Measurements from ENCODE around the gene COQ9.

COQ9 gene

GRCh38 chr16:57473906-57474305, 26.6 kb downstream of the COQ9 start:
- DNase-seq = no peak

GRCh38 chr16:57474671-57475661, 27.7 kb downstream of the COQ9 start:
- DNase-seq = no peak

- DNase-seq = peak; percentile 51
These were observed 28.5 kb downstream of the COQ9 start for GRCh38 chr16:57475711-57476339.

- no peak for DNase-seq
These were observed 29.5 kb downstream of the COQ9 start for GRCh38 chr16:57476546-57477410.

GRCh38 chr16:57477531-57478202, 30.4 kb downstream of the COQ9 start:
- no peak for DNase-seq

- DNase-seq = no peak
These were observed 31.3 kb downstream of the COQ9 start for GRCh38 chr16:57478396-57479204.

- no peak for DNase-seq
These were observed 32.1 kb downstream of the COQ9 start for GRCh38 chr16:57479205-57479975.

GRCh38 chr16:57479976-57480753, 32.9 kb downstream of the COQ9 start:
- DNase-seq = no peak

GRCh38 chr16:57480754-57481230, 33.5 kb downstream of the COQ9 start:
- DNase-seq = no peak

- DNase-seq = no peak
These were observed 34.1 kb downstream of the COQ9 start for GRCh38 chr16:57481421-57481820.

GRCh38 chr16:57482845-57483545, 35.7 kb downstream of the COQ9 start:
- no peak for DNase-seq

- DNase-seq = no peak
These were observed 36.6 kb downstream of the COQ9 start for GRCh38 chr16:57483725-57484514.

GRCh38 chr16:57484515-57485005, 37.3 kb downstream of the COQ9 start:
- DNase-seq = no peak

- no peak for DNase-seq
These were observed 38.0 kb downstream of the COQ9 start for GRCh38 chr16:57485091-57485915.

- DNase-seq = peak; percentile 68
These were observed 38.9 kb downstream of the COQ9 start, which contains the start of gene DOK4 for GRCh38 chr16:57485916-57486857. TSS of gene DOK4 (minus strand) at chr16:57486493. CDS start at chr16:57479507, 6,986 bp downstream.

All from effector CD8-positive, alpha-beta T cell (primary cell).